HEK293 (cell line): Measurements from ENCODE around the gene YPEL5.

ENCODE experiments used
- CTCF ChIA-PET: fragments of 350-600 bp; formaldehyde crosslinking; extraction: SDS; loops from one replicate; lab custom pipeline; 2021; ENCODE audit warnings: antibody characterized with exemption; lab: Yijun Ruan, JAX
- POLR2A ChIA-PET: fragments of 300-600 bp; formaldehyde crosslinking; extraction: SDS; loops from one replicate; lab custom pipeline; 2020; ENCODE audit warnings: antibody characterized with exemption, inconsistent platforms; lab: Yijun Ruan, JAX
- H3K27ac ChIP-seq: fragments of 200-500 bp; sonication (Bioruptor generic); 2 replicates; pipeline ENCODE4 v1.5.1; 2014; ENCODE audit warnings: low read depth, low read length, control low read depth, inconsistent platforms; ENCODE audit errors: extremely low read depth
- H3K36me3 ChIP-seq, 2 experiments: fragments of 200-500 bp in 1 of 2; sonication (Bioruptor generic) in 1 of 2; 1 replicate in 1 of 2; 2 replicates in 1 of 2; pipeline ENCODE4 v1.5.1; 2014 to 2017; ENCODE audit warnings: inconsistent platforms in 2 of 2, low read length in 2 of 2; ENCODE audit not compliant: control insufficient read depth in 2 of 2, insufficient read depth in 1 of 2
- H3K4me1 ChIP-seq: fragments of 200-500 bp; sonication (Bioruptor generic); 2 replicates; pipeline ENCODE4 v1.5.1; 2014; ENCODE audit warnings: mild to moderate bottlenecking, low read length, inconsistent platforms; ENCODE audit not compliant: control insufficient read depth, insufficient read depth
- H3K4me3 ChIP-seq: 2 replicates; pipeline ENCODE4 v1.5.1; 2011; ENCODE audit warnings: low read depth, mild to moderate bottlenecking, control low read depth, low read length, moderate library complexity
- H3K9me3 ChIP-seq: fragments of 200-500 bp; sonication (Bioruptor generic); 2 replicates; pipeline ENCODE4 v1.5.1; 2014; ENCODE audit warnings: low read depth, low read length, inconsistent platforms; ENCODE audit not compliant: control insufficient read depth, insufficient read depth
- BCL11B ChIP-seq: fragments of 450-650 bp; formaldehyde crosslinking; IDR thresholded peaks from 2 replicates; pipeline ENCODE4 v1.5.1; 2016; ENCODE audit warnings: low read depth, missing biosample characterization, missing genetic modification characterization
- IKZF3 ChIP-seq: fragments of 450-650 bp; IDR thresholded peaks from 2 replicates; pipeline ENCODE4 v1.5.0; 2018; ENCODE audit warnings: missing biosample characterization, mild to moderate bottlenecking, missing genetic modification characterization, moderate library complexity
- INSM2 ChIP-seq: fragments of 450-650 bp; formaldehyde crosslinking; IDR thresholded peaks from 2 replicates; pipeline ENCODE4 v1.5.1; 2016; ENCODE audit warnings: missing biosample characterization, missing genetic modification characterization
- PRDM6 ChIP-seq: fragments of 450-650 bp; formaldehyde crosslinking; IDR thresholded peaks from 2 replicates; pipeline ENCODE4 v1.5.1; 2017; ENCODE audit warnings: missing biosample characterization, missing genetic modification characterization
- SALL2 ChIP-seq: fragments of 450-650 bp; formaldehyde crosslinking; IDR thresholded peaks from 2 replicates; pipeline ENCODE4 v1.5.0; 2017; ENCODE audit warnings: missing biosample characterization, mild to moderate bottlenecking, missing genetic modification characterization, borderline replicate concordance
- SCRT2 ChIP-seq: fragments of 450-650 bp; formaldehyde crosslinking; IDR thresholded peaks from 2 replicates; pipeline ENCODE4 v1.5.1; 2016; ENCODE audit warnings: missing biosample characterization, missing genetic modification characterization
- ZFP69B ChIP-seq: fragments of 450-650 bp; formaldehyde crosslinking; IDR thresholded peaks from 2 replicates; pipeline ENCODE4 v1.5.1; 2016; ENCODE audit warnings: missing biosample characterization, missing genetic modification characterization
- ZNF146 ChIP-seq: fragments of 450-650 bp; formaldehyde crosslinking; IDR thresholded peaks from 2 replicates; pipeline ENCODE4 v1.5.1; 2016; ENCODE audit warnings: missing biosample characterization, missing genetic modification characterization
- ZNF18 ChIP-seq: fragments of 450-650 bp; formaldehyde crosslinking; IDR thresholded peaks from 2 replicates; pipeline ENCODE4 v1.5.1; 2016; ENCODE audit warnings: missing biosample characterization, missing genetic modification characterization
- ZNF274 ChIP-seq, 2 experiments: fragments of 200-500 bp in 1 of 2; fragments of 450-650 bp in 1 of 2; sonication (Bioruptor generic) in 1 of 2; formaldehyde crosslinking in 1 of 2; IDR thresholded peaks; 2 replicates each; pipeline versions ENCODE4 v1.5.1 to v1.6.1; 2014 to 2016; ENCODE audit warnings: borderline replicate concordance in 1 of 2, inconsistent platforms in 1 of 2, low read length in 1 of 2, missing biosample characterization in 1 of 2, missing genetic modification characterization in 1 of 2
- ZNF280D ChIP-seq: fragments of 450-650 bp; formaldehyde crosslinking; IDR thresholded peaks from 2 replicates; pipeline ENCODE4 v1.5.1; 2016; ENCODE audit warnings: missing biosample characterization, missing genetic modification characterization
- ZNF341 ChIP-seq: fragments of 450-650 bp; formaldehyde crosslinking; IDR thresholded peaks from 2 replicates; pipeline ENCODE4; 2016; ENCODE audit warnings: low read depth, missing biosample characterization, missing genetic modification characterization
- ZNF404 ChIP-seq: fragments of 450-650 bp; formaldehyde crosslinking; IDR thresholded peaks from 2 replicates; pipeline ENCODE4 v1.5.1; 2017; ENCODE audit warnings: missing biosample characterization, missing genetic modification characterization
- ZNF544 ChIP-seq: fragments of 450-650 bp; formaldehyde crosslinking; IDR thresholded peaks from 2 replicates; pipeline ENCODE4 v1.5.0; 2017; ENCODE audit warnings: missing biosample characterization, missing genetic modification characterization
- ZNF580 ChIP-seq: fragments of 450-650 bp; formaldehyde crosslinking; IDR thresholded peaks from 2 replicates; pipeline ENCODE4 v1.5.1; 2016; ENCODE audit warnings: missing biosample characterization, missing genetic modification characterization
- ZNF704 ChIP-seq: fragments of 450-650 bp; formaldehyde crosslinking; IDR thresholded peaks from 2 replicates; pipeline ENCODE4 v1.5.1; 2016; ENCODE audit warnings: missing biosample characterization, missing genetic modification characterization

The YPEL5 gene

GRCh38 chr2:30194421-30194820 is 47.6 kb downstream of the YPEL5 start (continued):
- TF ChIP-seq INSM2 (no peak), IKZF3 (no peak), SCRT2 (tag by site-specific recombination) (no peak), ZNF274 (IDR thresholded peaks at IDR 0.05; ENCODE audit: low read length) (no peak), ZNF274 (tag by site-specific recombination; IDR thresholded peaks at IDR 0.05; ENCODE audit: borderline replicate concordance) (no peak), ZNF580 (no peak), PRDM6 (tag by site-specific recombination) (no peak), ZNF544 (no peak), ZNF404 (tag by site-specific recombination) (no peak)

GRCh38 chr2:30195016-30195415 is 48.2 kb downstream of the YPEL5 start:
- TF ChIP-seq ZNF280D: no peak
- no peak for TF ChIP-seq BCL11B
- no peak for TF ChIP-seq ZNF341 (tag by site-specific recombination)
- POLR2A ChIA-PET: no interaction called here
- Histone ChIP-seq H3K4me3 (no peak overlapping the region), H3K4me1 (no peaks in the 10 kb centered on the region), H3K9me3 (no peaks in the 10 kb centered on the region), H3K27ac (no peak overlapping the region), H3K36me3 (no peaks in the 10 kb centered on the region)
- CTCF ChIA-PET: interaction anchor here (1.6 kb wide), 1 partner anchor 516 kb away, joined by 5 read pairs; no protein-coding TSS in a partner anchor

GRCh38 chr2:30197570-30198192 is 50.9 kb downstream of the YPEL5 start:
- no peak for TF ChIP-seq ZFP69B (tag by site-specific recombination)
- TF ChIP-seq ZNF146 (tag by site-specific recombination): no peak
- TF ChIP-seq ZNF18 (tag by site-specific recombination): peak; percentile 43; the same call in 1 of the 2 replicates
- no peak for TF ChIP-seq ZNF704 (tag by site-specific recombination)
- TF ChIP-seq SALL2 (tag by site-specific recombination): no peak
- TF ChIP-seq, all 188 proteins: peak for 1
- Histone ChIP-seq H3K4me3 (no peak overlapping the region), H3K9me3 (no peaks in the 10 kb centered on the region), H3K4me1 (no peaks in the 10 kb centered on the region), H3K36me3 (no peaks in the 10 kb centered on the region), H3K27ac (no peak overlapping the region)
- ChIA-PET CTCF (interaction anchor here (0.6 to 1.1 kb wide), 2 partner anchors 16 to 513 kb away, joined by 3 read pairs; no protein-coding TSS in a partner anchor), POLR2A (interaction anchor here (0.9 kb wide), 1 partner anchor 19 kb away, joined by 3 read pairs; no protein-coding TSS in a partner anchor)
